Fibroblast of lung (primary cell): ENCODE data around the gene GAD1. TPM values are rescaled to one million over a fixed set of nuclear protein-coding genes. Genes with fewer than 3 reads are reported as not detected.

ENCODE experiments used
- DNase-seq, 2 donors: peaks; one replicate each; pipeline versions ENCODE4 v3.0.0 to v3.0.0-alpha.2; 2010; ENCODE audit warnings: low read depth in 2 of 2
- H2AFZ ChIP-seq: 2 replicates; pipeline ENCODE4 v1.5.1; 2012; ENCODE audit warnings: low read length, control low read depth, inconsistent platforms
- H3K27ac ChIP-seq: 2 replicates; pipeline ENCODE4 v1.5.1; 2011; ENCODE audit warnings: low read length, control low read depth; ENCODE audit not compliant: insufficient read depth
- H3K27me3 ChIP-seq: 2 replicates; pipeline ENCODE4 v1.5.1; 2011; ENCODE audit warnings: mild to moderate bottlenecking, low read length; ENCODE audit not compliant: control insufficient read depth, insufficient read depth
- H3K36me3 ChIP-seq: 2 replicates; pipeline ENCODE4 v1.5.1; 2011; ENCODE audit warnings: low read length; ENCODE audit not compliant: control insufficient read depth, insufficient read depth
- H3K4me1 ChIP-seq: 2 replicates; pipeline ENCODE4 v1.5.1; 2011; ENCODE audit warnings: low read length; ENCODE audit not compliant: control insufficient read depth, insufficient read depth; ENCODE audit errors: extremely low read depth
- H3K4me2 ChIP-seq: 2 replicates; pipeline ENCODE4 v1.5.1; 2011; ENCODE audit warnings: low read length, control low read depth; ENCODE audit not compliant: insufficient read depth; ENCODE audit errors: extremely low read depth
- H3K4me3 ChIP-seq, 4 experiments: fragments of 200-600 bp in 1 of 4; sonication (generic) in 1 of 4; replicated peaks in 1 of 4; 2 replicates each; pipeline ENCODE4 v1.5.1; 2011 to 2016; ENCODE audit warnings: low read length in 4 of 4, low read depth in 3 of 4, mild to moderate bottlenecking in 3 of 4, control low read depth in 2 of 4, inconsistent platforms in 1 of 4, mixed read lengths in 1 of 4; ENCODE audit not compliant: insufficient read depth in 1 of 4; ENCODE audit errors: control extremely low read depth in 1 of 4
- H3K79me2 ChIP-seq: 2 replicates; pipeline ENCODE4 v1.5.1; 2012; ENCODE audit warnings: mild to moderate bottlenecking, low read length, inconsistent platforms; ENCODE audit not compliant: control insufficient read depth, insufficient read depth
- H3K9ac ChIP-seq: 2 replicates; pipeline ENCODE4 v1.5.1; 2011; ENCODE audit warnings: mild to moderate bottlenecking, low read length, control low read depth; ENCODE audit not compliant: insufficient read depth
- H3K9me3 ChIP-seq: 2 replicates; pipeline ENCODE4 v1.5.1; 2012; ENCODE audit warnings: low read depth, low read length; ENCODE audit not compliant: control insufficient read depth, insufficient read depth
- H4K20me1 ChIP-seq: 2 replicates; pipeline ENCODE4 v1.5.1; 2011; ENCODE audit warnings: low read length; ENCODE audit not compliant: control insufficient read depth, insufficient read depth; ENCODE audit errors: extremely low read depth
- CTCF ChIP-seq, 2 donors: IDR thresholded peaks in 1 of 2; conservative IDR thresholded peaks in 1 of 2; 1 replicate in 1 of 2; 2 replicates in 1 of 2; pipeline ENCODE4 v1.5.1; 2011 to 2012; ENCODE audit warnings: low read length in 2 of 2, control low read depth in 1 of 2, inconsistent platforms in 1 of 2, low read depth in 1 of 2, mild to moderate bottlenecking in 1 of 2
- EZH2 ChIP-seq: IDR thresholded peaks from 2 replicates; pipeline ENCODE4 v1.5.1; 2012; ENCODE audit warnings: low read length, control low read depth, mild to moderate bottlenecking; ENCODE audit errors: missing control alignments
- polyA plus RNA-seq, 2 donors: library from polyadenylated mRNA; depleted of rRNA in 1 of 2; stranded (reverse) in 1 of 2; unstranded in 1 of 2; fragments of >200 nt; gene quantifications; 2 replicates each; pipeline ENCODE4 v1.2.1, GENCODE V29; 2011 to 2012; ENCODE audit warnings: missing spikeins in 1 of 2
- total RNA-seq: library from RNA; depleted of rRNA; stranded (reverse); fragments of >200 nt; gene quantifications from 2 replicates; pipeline ENCODE4 v1.2.1, GENCODE V29; 2014

The GAD1 gene
- total and polyA plus RNA-seq, 2 donors (not counting 1 experiment from before 2014, with no cell fraction given): 0.12 to 0.33 TPM

- no peaks in the 10 kb centered on the region for H4K20me1 ChIP-seq
- TF ChIP-seq EZH2 (peak; percentile 11), CTCF (conservative IDR thresholded peaks at IDR 0.05 in 1 of 2, IDR thresholded peaks at IDR 0.05 in 1 of 2; ENCODE audit: low read depth in 1 of 2, low read length in 2 of 2) (no peak)
- H2AFZ ChIP-seq: no peak overlapping the region
- peaks cover 49% of the 10 kb centered on the region for H3K27me3 ChIP-seq
- no peaks in the 10 kb centered on the region for H3K36me3 ChIP-seq
- peaks cover 3% of the 10 kb centered on the region for H3K4me1 ChIP-seq
- no peak overlapping the region for H3K4me2 ChIP-seq
- no peak overlapping the region for H3K9ac ChIP-seq
- no peak for DNase-seq
- no peak overlapping the region for H3K4me3 ChIP-seq
- no peaks in the 10 kb centered on the region for H3K79me2 ChIP-seq
- H3K9me3 ChIP-seq: no peaks in the 10 kb centered on the region
- no peak overlapping the region for H3K27ac ChIP-seq
These were observed 2.0 kb upstream of the GAD1 start for GRCh38 chr2:170814533-170815230.

- Histone ChIP-seq H3K27me3 (peaks cover 55% of the 10 kb centered on the region), H3K27ac (no peak overlapping the region), H3K36me3 (no peaks in the 10 kb centered on the region), H3K9me3 (no peaks in the 10 kb centered on the region), H3K79me2 (no peaks in the 10 kb centered on the region), H3K4me3 (no peak overlapping the region), H3K4me1 (peaks cover 3% of the 10 kb centered on the region), H4K20me1 (no peaks in the 10 kb centered on the region), H2AFZ (no peak overlapping the region), H3K4me2 (peak overlapping the region; percentile 90), H3K9ac (no peak overlapping the region)
- DNase-seq: no peak
- TF ChIP-seq CTCF (conservative IDR thresholded peaks at IDR 0.05 in 1 of 2, IDR thresholded peaks at IDR 0.05 in 1 of 2; ENCODE audit: low read depth in 1 of 2, low read length in 2 of 2): no peak
- TF ChIP-seq EZH2: no peak
These were observed 1.4 kb upstream of the GAD1 start for GRCh38 chr2:170815311-170815710.

GRCh38 chr2:170815746-170816503, 762 bp upstream of the GAD1 start:
- Histone ChIP-seq H3K27me3 (peaks cover 61% of the 10 kb centered on the region), H3K79me2 (no peaks in the 10 kb centered on the region), H3K4me2 (peak overlapping the region; percentile 90), H3K4me1 (peaks cover 3% of the 10 kb centered on the region), H3K9ac (no peak overlapping the region), H3K36me3 (no peaks in the 10 kb centered on the region), H3K27ac (no peak overlapping the region), H2AFZ (no peak overlapping the region), H3K4me3 (peak overlapping the region in 3 of 4 experiments; percentile 29 to 48 (median 39)), H4K20me1 (no peaks in the 10 kb centered on the region), H3K9me3 (no peaks in the 10 kb centered on the region)
- DNase-seq: peak; percentile 35 to 48
- TF ChIP-seq EZH2 (peak; percentile 3), CTCF (conservative IDR thresholded peaks at IDR 0.05 in 1 of 2, IDR thresholded peaks at IDR 0.05 in 1 of 2; ENCODE audit: low read depth in 1 of 2, low read length in 2 of 2) (peak; percentile 63 to 71)
